ENCODE data around the gene CRYZL1.
"Not testable (repeated sequence)": the region's sequence is repeated elsewhere in the genome, so short reads cannot be mapped to it uniquely, and the experiment has no call there.

GRCh38 chr21:33676666-33677065 is 35.1 kb upstream of the CRYZL1 start:
- TF ChIP-seq POLR2A (IDR thresholded peaks at IDR 0.05) = not testable (repeated sequence)
- TF ChIP-seq, protein P1, sequence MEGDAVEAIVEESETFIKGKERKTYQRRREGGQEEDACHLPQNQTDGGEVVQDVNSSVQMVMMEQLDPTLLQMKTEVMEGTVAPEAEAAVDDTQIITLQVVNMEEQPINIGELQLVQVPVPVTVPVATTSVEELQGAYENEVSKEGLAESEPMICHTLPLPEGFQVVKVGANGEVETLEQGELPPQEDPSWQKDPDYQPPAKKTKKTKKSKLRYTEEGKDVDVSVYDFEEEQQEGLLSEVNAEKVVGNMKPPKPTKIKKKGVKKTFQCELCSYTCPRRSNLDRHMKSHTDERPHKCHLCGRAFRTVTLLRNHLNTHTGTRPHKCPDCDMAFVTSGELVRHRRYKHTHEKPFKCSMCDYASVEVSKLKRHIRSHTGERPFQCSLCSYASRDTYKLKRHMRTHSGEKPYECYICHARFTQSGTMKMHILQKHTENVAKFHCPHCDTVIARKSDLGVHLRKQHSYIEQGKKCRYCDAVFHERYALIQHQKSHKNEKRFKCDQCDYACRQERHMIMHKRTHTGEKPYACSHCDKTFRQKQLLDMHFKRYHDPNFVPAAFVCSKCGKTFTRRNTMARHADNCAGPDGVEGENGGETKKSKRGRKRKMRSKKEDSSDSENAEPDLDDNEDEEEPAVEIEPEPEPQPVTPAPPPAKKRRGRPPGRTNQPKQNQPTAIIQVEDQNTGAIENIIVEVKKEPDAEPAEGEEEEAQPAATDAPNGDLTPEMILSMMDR (IDR thresholded peaks at IDR 0.05) = not testable (repeated sequence)
